GM11168 (cell line): ENCODE results near the gene CDH11.

Experiments
- in situ Hi-C: fragments of 300-500 bp; cut with MboI; formaldehyde crosslinking; loops from one replicate; pipeline ENCODE4 v1.12.0; 2022; ENCODE audit warnings: low sequenced_read_pairs; ENCODE audit not compliant: unreplicated experiment

The CDH11 gene

DNA sequence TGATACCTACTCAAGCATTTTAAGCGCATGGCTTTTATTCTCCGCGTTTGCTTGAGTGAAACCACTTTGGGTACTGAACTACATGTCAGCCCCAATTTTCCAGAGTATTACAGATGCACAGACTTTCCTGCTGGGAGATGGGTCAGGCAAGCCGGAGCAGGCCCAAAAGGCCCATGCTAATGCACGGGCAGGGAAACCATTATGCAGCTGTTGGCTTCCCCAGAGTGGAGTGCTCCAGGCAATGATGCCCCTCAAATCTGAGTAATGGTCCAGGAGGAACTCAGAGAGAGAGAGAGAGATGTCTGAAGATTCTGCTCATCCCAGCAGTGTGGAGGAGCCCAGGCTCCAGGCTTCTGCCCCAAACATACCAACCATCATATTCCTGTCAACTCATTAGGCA lies 80.2 kb downstream of the CDH11 start:
- in situ Hi-C loops, result no loop called here

DNA sequence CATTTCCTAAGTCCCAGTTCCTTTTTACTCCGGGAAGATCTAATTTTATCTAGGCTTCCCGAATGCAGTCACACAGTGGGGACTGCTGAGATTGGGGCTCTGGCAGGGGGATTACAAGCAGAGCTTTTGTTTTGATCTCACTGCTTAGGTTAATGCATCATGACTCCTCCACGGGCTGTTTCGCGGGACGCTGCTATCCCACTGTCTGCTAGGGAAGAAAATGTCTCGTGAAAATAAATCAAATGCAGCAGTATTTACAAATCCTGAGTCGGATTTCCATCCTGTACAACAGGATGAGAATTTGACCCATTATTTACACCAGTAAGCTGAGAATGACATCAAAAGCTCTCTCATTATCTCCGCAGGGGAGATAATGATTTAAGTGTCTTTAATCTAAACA lies 83.8 kb downstream of the CDH11 start:
- in situ Hi-C loops, result no loop called here

DNA sequence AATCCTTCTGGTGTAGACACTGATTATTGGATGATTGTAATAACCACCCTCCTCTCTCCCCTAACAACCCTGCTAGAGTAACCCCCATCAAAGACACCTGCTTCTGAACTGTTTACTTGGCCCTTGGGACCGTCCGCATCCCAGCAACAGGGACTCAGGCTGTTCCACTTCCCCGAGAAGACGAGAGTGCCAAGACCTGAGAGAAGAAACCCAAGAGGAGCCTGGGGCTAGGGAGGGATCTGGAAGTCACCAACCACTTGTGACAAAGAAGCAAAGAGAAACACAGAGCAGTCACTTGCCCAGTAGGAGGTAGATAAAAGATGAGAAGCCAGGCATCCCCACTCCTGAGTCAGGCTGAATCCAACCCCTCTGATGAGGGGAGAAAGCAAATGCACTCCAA lies 84.3 kb downstream of the CDH11 start:
- in situ Hi-C loops, result no loop called here

DNA sequence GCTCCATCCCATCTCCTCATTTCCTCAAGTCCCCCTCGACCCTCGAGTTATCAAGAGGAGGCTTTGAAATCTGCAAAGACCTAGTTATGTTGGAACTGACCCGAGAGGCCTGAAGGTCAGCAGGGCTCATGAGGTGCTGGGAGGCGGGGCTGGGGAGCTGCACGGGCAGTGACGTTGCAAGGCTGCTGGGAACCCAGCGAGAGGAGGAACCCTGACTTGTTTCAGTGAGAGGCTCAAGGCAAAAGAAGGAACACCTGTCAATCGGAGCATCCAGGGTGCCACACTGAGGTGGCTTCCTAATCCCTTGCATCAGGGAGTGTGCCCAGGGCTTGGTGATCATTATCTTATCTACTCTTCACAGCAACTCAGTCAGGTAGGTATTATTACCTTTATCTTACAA lies 86.9 kb downstream of the CDH11 start:
- in situ Hi-C loops, result no loop called here

DNA sequence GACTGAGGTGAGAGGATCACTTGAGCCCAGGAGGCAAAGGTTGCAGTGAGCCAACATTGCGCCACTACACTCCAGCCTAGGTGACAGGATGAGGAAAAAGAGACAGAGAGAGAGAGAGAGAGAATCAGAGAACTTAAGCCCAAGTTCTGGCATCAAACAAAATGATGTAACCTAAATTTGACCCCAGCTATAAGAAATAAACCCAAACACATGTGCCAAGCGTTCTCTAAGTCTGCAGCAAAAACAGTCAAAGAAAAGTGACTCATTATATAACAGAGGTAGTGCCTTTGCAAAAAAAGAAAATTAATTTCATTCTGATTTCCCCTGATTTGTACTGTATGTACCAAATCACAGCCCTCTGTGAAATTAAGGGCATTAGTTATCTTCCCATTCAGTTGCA lies 89.5 kb downstream of the CDH11 start:
- in situ Hi-C loops, result no loop called here

DNA sequence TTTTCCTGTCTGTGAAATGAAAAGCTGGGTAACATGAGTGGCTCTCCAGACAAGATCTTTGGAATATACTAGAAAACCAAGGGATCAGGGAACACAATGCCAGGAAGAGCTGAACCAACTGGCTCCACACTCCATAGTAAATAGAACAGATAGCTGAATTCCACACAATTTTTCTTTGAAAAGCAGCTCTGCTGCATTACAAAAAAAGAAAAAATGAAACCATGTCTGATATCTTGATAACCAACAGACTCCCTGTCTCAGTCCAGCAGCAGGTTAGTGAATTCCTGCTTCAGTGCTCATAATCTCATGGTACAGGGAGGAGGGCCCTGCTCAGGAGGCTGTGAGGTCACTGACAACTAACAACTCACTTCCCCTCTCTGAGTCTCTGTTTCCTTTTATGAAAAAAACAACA lies 97.1 kb downstream of the CDH11 start:
- in situ Hi-C loops, result no loop called here

DNA sequence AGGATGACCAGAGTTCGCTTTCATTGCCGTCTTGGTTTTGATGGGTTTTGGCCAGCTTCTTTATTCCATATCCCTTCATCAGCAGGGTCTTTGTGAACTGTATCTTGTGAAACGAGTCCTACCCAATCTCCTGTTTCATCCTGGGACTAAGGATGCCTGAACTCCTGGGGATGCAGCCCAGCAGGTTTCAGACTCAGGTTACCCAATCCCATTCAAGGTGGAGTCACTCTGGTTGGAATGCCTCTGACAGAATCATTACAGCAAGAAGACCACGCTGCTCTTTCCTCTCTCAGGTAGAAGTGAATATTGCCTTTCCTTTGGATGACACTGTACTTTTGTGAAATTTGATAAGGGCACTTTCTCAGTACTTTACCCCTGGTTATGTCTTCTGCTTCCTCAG lies 98.1 kb downstream of the CDH11 start:
- in situ Hi-C loops, result no loop called here

DNA sequence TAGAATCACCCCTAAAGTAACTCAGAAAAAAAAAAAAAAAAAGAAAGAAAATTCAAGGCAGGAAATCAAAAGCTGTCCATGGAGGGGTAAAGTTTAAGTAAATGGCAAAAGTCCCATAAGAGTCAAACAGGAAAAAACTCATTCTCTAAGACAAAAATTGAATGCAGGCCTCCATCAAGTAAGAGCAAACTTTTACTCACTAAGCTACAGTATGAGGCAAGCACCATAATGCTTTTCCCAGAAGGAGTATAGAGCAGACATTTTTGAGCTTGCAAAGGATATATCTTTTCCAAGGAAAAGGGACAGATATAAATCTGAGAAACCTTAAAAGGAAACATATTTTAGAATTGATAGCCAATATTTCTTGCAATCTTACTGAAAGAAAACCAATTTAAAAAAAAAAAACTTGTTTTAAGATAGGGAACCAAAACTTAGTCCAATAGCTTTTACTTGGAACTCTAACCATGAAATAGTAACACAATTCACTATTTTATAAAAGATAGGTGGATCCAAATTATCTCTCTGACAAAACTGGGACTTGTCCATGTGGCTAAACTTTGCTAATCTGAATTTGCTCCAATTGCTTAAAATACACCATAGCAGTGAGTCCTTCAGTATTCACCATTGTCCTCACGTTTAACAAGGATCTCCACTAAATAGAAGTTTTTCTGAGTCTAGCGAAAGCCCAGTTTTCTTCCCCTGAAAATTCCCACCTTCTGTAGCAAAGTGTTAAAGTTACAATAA lies 99.8 kb downstream of the CDH11 start:
- in situ Hi-C loops, result no loop called here

DNA sequence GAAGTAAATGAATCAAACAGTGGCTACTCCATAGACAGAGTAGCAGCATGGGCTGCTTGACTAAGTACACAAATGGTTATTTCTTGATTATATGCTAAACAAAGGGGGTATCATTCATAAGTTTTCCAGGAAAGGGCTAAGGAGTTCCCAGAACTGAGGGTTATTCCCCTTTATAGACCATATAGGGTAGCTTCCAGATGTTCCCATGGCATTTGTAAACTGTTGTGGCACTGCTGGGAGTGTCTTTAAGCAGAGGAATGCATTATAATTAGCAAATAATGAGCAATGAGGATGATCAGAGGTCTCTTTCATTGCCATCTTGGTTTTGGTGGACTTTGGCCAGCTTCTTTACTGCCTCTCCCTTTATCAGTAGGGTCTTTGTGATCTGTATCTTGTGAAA lies 105.1 kb downstream of the CDH11 start:
- in situ Hi-C loops, result no loop called here

DNA sequence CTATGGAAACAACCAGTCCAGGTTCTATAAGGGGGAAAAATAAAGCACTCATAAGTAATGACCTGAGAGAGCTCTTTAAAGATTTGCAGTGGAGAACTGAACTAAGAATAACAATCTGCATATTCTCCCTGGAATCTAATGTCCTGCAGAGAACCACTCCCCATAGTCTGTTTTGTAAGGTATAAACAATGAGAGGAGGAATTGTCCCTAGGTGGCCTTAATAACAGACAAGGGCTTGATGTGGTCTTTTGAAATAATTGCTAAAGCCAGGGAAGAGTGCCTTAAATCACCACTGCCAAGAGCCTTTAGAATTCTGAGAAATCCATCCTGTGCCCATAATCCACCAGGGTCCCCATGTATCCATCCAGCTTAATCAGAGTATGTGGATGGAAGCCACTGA lies 106.3 kb downstream of the CDH11 start:
- in situ Hi-C loops, result no loop called here

DNA sequence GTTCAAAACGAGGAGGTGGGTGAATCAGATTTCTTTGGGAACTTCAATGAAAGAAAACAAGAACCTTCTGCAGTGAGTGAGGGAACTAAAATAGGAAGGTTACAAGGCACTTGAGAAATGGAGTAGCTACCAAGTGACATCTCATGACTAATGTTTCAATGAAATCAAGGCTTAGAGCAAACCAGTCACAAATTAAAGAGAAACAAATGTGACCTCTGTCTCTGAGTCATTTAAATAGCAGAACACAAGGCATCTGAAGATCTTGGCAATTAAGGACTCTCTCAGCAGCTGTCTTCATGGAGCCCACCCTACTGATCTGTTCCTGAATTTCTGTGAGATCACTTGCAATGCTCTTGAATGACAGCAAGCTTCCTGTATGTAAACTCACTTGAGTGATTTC lies 109.5 kb downstream of the CDH11 start:
- in situ Hi-C loops, result no loop called here

DNA sequence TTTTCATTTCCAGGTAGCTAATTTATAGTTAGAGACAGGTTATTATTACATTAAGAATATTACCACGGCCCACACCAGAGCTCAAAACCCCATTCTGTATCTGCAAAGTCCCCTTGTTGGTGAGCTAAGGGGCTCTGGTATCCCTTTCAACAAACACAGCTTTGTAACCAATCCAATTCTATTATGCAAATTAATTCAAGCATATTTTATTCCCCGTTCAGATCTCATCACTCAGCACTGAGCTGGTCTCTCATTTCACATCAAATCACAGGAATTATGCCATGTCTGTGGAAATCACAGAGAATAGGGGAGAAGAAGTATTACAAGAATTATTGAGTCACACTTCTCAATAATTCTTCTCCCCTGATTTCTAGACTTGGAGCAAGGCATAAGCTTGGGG lies 111.7 kb downstream of the CDH11 start:
- in situ Hi-C loops, result no loop called here

DNA sequence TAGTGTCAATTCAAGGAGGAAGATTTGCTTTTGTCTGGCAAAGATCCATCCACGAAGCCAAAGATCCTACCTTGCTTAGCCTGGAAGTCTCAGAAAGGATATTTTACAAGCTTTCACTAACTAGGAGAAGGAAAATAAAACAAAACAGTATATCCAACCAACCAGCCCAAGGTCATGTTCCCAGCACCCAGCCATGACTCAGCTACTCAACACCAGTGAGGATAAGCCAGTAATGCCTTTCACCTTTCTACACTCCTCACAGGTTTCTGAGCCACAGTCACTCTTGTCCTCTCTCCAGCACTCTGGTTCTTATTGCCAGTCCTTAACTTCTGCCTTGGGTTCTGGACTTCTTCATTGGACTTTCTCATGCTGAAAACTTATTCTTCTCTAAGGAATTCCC lies 116.2 kb downstream of the CDH11 start:
- in situ Hi-C loops, result no loop called here

DNA sequence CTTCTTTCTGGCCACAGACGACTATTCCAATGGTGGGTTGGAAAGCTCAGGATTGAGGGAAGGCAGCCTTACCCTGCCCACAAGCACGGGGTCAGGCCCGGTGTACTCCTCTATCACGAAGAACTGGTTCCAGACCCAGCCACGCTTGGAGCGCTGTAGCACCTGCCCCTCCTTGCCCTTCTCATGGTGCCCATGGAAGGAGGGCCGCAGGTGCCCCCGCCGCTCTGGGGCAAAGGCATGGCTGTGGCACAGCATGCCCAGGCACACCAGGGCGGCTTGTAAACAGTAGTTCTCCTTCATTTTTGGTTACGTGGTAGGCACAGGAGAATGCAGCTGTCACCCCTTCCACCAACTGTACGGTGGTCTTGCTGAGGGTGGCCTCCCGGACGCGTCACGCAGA lies 117.3 kb downstream of the CDH11 start:
- in situ Hi-C loops, result no loop called here

DNA sequence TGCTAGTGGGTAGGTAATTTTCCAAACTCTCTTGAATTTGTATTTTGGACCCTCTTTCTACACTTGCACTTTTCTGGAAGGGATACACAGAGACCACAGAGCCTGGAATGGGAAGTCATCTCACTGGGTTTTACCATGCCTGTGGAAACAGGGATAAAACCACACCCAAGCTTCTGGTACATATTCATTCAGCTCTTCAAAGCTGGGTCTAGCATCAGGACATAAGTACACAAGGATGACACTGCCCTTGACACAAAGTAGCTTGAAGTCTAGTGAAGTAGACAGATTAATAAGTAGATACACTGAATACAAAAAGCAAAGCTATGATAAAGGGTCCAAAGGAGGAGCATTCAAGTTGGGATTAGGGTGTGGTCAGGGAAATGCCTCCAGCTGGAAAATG lies 118.2 kb downstream of the CDH11 start:
- in situ Hi-C loops, result no loop called here

DNA sequence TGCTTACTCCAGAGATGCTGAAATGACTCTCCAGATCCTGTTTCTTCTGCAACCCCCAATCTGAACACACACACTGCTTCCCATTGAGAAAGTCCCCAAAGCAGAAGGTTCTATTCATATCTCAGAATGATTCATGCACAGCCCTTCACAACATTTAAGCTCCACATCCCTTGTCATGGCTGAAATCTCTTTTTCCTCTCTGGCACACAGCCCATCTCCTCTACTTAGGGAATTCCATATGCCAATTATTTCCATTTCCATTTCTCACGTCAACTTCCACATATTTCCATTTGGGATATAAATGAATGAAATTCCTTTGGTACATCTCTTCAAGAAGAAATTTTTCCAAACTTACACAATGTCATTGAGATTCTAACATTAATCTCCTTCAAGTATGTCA lies 119.6 kb downstream of the CDH11 start:
- in situ Hi-C loops, result no loop called here

DNA sequence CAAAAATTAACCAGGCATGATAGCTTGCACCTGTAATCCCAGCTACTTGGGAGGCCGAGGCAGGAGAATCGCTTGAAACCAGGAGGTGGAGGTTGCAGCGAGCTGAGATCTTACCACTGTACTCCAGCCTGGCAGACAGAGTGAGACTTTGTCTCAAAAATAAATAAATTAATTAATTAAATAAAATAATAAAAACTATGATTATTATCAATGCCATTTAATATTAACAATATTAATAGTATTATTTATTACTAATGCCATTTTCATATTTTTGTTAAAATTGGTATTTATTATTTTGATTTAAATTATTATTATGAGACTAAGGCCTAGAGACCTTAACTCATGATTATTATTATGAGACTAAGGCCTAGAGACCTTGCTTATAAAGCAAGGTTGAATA lies 121.2 kb downstream of the CDH11 start:
- in situ Hi-C loops, result no loop called here

DNA sequence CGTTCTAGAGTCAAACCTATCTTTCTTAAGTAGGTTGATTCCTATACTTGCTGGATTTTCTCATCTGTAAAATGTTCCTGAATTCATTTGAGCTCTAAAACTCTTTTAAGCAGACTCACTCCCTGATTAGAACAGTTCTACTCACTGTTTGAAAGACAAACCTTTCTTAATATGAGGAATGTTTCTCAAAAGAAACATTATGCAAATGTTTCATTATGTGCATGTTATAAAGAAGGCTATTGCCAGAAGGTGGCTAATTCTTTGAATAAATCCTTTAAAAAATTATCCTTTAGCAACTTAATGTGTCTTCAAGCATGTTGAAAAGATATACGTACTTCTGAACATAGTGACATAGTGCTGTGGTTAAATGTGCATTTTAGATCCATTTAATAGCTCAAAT lies 124.1 kb downstream of the CDH11 start:
- in situ Hi-C loops, result no loop called here

DNA sequence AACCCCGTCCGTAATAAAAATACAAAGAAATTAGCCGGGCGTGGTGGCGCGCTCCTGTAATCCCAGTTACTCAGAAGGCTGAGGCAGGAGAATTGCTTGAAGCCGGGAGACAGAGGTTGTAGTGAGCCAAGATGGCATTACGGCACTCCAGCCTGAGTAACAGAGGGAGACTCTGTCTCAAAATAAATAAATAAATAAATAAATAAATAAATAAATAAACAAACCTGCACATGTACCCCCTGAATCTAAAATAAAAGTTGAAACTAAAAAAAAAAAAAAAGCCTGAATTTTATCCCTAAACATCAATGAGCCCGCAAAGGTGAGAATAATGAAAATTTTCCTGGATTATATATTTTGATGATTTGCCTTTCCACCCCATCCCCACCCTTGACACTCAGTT lies 124.7 kb downstream of the CDH11 start:
- in situ Hi-C loops, result no loop called here

DNA sequence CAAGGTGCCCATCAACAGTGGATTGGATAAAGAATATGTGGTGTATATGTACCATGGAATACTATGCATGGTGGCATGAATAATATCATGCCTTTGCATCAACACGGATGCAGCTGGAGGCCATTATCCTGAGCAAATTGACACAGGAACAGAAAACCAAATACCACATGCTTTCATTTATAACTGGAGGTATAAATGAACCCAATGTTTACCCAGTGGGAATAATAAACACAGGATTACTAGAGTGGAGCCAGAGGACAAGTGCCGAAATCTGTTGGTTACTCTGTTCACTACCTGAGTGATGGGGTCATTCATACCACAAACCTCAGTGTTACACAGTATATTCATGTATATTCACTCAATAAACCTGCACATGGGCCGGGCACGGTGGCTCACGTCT lies 125.2 kb downstream of the CDH11 start:
- in situ Hi-C loops, result no loop called here

DNA sequence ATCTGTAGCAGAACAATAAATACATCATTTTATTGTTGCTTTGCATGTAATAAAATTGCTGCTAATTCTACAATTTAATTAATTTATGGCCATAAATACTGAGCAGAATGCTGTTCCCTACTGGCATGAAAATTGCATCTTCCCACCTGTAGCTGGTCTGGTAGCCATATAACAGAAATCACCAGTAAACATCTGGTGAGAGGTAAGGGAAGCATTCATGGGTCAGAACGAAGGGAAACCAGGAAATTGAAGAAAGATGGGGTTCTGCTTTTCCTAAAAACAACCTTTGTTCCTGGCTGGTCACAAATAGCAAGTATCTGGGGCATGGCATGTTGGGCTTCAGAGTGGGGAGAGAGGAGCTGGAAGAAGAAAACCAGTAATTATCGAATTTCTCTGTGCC lies 128.4 kb downstream of the CDH11 start:
- in situ Hi-C loops, result no loop called here

DNA sequence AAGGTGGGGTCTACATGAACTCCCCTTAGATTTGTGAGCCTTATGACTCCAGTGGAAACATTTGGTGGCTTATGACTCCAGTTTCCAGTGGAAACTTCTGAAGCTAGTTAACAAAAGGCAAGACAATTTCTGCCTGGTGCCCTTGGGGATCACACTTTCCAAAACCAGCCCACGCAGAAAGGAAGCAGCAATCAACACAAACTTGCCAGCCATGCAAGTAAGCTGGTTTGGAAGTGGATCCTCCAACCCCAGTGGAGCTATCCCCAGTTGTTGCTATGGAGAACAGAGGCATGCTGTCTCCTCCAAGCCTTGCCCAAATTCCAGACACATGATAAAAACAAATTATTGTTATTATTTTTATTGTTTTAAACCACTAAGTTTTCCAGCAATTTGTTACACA lies 130.9 kb downstream of the CDH11 start:
- in situ Hi-C loops, result no loop called here

DNA sequence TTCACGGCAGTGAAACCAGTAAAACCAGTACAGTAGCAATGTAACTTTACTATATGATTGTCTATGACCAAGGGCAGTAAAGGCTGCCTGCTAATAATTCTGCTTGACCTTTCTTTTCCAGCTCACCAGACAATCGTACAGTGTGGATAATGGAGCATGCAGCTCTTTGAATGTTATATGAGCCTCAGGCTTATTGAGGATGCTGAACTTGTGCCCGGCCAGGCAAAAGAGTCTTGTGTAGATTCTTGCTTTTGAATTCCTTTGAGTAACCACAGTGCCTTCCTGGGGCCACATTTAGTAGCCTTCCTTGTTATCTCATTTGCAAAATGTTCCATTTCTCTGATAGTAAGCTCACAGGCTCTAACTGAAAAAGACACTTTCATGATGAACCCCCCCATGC lies 131.8 kb downstream of the CDH11 start:
- in situ Hi-C loops, result no loop called here
